Measurements from ENCODE around the gene FNDC10.

FNDC10 gene

DNA sequence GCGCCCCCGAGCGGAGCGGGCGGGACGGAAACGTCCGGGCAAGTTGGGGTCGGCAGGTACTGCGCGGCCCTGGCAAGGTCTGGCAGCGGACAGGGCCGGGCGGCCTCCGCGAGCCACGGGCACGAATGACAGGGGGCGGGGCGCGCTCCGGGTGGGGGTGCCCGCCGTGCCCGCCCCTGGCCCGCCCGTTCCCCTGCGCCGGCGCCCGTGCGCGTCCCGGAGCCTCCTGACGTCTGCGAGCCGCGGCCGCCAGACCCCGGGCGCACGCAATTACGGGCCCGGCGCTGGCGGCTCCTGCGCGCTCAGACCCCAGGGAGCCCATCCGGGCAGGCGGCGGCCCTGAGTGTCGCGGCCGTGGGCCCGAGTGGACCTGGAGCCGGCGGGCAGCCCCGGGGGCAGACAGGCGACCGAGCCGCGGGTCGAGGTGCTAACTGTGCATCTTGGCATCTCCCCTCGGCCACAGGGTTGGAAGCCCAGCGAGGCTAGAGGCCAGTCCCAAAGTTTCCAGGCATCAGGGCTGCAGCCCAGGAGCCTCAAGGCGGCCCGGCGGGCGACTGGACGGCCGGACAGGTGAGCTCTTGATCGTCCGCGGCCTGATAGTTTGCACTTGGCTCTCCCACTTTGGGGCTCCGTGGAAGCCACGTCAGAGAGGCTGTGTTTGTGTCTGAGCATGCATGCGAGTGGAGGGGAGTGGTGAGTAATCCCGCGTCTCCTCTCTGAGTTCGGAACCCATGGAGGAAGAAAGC, 16.3 kb upstream of the FNDC10 start:
- DNase-seq (ENCODE audit: low read depth): no peak

DNA sequence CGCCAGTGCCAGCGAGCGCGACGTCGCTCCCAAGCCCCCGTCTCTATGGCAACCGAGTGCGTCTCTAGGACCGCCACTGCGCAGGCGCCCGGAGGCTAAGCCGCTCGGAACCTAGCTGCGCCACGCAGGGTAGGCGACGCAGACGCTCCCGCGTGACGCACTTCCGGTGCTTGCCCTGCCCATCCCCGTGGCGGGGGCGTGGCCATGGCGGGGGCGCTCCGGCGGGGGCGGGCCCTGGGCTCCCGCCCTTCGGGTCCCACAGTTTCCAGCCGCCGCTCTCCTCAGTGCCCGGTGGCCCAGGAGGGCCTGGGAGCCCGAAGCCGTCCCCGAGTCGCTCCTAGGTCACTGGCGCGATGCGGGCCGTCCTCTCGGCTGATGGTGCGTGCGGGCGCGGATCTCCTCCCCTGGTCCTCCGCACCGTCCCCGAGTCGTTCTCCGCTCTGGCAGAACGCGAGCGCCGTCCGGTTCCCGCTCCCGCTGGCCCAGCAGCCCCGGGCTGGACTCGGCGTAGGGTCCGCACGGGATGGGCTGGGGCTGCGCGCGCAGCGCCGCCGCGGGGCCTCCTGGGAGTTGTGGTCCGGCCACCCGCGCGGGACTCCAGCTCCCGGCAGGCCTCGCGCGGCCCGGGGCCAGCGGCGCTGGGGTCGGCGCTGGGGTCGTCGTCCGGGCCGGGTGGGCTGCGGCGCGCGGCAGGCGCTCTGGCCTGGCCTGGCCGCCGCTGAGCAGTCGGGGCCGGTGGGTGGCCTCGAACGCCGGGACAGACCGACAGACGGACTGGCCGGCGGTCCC, 15.5 kb upstream of the FNDC10 start, which contains the start of gene MIB2:
MIB2 (plus strand) TSS at position 245 of the 789 bp plus-strand sequence. CDS start 7,953 bp downstream, outside the sequence.
- peak; percentile 94 for DNase-seq (ENCODE audit: low read depth)

DNA sequence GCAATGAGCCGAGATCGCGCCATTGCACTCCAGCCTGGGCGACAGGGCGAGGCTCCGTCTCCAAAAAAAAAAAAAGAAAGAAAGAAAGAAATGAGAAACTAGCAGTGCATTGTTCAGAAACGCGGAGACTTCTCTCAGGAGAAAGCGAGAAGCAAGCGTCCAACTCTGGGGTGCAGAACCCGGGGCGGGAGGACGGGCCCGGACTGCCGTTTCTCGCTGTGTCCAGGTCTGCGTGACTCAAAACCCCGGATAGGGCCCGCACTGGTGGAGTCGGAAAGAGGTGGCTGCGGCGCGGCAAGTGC, 15.0 kb upstream of the FNDC10 start:
- DNase-seq (ENCODE audit: low read depth): no peak

DNA sequence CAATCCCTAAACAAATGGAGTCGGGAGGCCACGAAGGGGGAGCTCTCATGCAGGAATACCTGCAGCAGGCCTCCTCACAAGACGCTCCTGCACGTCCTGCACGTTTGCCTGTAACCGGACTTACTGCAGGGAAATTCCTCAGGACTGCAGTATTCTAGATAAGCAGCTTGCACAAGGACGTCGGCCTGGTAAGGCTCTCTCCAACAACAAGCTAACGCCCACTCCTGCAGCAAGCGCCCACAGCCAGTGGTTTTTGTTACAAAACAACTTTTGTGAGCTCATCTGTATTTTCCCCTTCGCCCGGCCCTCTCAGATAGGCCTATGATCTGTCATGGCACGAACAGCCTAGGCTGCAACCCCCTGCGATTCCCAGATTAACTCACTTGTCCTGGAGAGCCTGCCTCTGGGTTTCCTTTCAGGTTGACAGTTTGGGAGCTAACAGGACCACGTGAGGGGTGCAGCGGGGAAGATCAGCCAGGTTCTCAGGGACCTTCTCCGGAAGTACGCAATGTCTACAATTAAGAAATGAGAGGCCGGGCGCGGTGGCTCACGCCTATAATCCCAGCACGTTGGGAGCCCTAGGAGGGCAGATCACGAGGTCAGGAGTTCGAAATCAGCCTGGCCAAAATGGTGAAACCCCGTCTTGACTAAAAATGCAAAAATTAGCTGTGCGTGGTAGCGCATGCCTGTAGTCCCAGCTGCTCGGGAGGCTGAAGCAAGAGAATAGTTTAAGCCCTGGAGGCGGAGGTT, 14.4 kb upstream of the FNDC10 start:
- DNase-seq (ENCODE audit: low read depth): no peak

DNA sequence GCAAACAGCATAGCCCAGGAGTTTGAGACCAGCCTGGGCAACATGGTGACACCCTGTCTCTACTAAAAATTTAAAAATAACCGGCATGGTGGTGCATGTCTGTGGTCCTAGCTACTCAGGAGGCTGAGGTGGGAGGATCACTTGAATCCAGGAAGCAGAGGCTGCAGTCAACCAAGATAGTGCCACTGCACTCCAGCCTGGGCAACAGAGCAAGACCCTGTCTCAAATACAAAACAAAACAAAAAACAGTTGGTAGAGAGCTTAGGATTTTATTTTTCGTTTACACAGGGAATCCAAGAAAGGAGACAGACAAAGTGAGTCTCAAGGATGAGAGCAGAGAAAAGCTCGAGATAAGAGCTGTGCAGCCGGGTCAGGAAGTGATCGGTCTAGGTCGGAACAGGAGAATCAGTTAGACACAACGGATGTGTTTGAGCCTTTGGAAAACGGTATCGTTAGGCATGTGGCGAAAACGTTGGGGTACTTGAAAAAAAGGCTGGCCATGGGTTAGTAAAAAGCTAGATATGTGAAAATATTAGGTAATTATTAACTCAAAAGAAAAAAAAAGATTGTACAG, 13.7 kb upstream of the FNDC10 start:
- no peak for DNase-seq (ENCODE audit: low read depth)

DNA sequence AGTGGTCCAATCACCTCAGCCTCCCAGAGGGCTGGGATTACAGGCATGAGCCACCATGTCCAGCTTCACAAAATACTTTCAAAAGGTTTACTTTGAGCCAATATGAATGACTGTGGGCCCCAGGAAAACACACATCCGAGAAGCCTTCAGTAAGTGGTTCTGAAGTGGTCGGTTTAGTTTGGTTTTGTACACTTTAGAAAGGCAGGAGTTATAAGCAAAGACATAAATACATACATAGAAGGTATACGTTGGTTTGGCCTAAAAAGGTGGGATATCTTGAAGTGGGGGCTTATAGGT, 12.1 kb upstream of the FNDC10 start:
- no peak for DNase-seq (ENCODE audit: low read depth)

DNA sequence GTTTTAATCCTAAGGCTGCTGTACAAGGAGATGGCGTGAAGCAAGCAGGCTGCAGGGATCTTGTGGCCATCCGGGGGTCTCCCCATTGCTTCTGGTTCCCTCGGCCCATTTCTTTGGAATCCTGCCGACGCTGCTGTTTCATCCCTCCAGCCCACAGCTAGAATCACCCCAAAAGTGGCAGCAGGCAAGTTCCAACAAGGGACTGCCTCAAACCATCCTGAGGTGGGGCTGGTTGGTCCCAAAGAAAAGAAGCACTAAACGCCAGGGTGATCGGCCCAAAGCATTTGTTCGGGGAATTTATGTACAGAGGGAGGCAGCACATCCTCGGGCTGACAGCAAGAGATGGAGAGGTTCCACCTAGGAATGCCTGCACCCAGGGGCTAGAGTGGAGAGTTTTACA, 10.9 kb upstream of the FNDC10 start:
- no peak for DNase-seq (ENCODE audit: low read depth)

DNA sequence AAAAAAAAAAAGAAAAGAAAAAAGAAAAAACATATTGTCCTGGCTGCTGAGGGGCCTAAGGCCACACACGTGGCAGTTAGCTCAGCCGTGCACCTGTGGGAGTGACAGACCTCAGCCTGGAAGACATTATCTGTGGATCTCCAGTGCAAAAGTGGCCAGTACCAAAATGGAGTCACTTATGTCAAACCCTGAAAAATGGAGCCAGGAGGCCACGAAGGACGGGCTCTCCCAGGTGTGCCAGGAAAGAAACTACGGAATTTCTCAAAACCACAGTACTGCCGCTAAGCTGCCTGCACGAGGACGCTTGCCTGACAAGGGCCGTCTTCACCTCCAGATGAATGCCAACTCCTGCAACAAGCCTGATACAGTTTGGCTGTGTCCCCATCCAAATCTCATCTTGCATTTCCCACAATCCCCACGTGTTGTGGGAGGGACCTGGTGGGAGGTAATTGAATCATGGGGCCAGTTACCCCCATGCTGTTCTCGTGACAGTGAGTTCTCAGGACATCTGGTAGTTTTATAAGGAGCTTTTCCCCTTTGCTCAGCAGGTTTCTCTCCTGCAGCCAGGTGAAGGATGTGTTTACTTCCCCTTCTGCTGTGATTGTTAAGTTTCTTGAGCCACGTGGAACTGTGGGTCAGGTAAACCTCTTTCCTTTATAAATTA, 10.0 kb upstream of the FNDC10 start:
- no peak for DNase-seq (ENCODE audit: low read depth)

DNA sequence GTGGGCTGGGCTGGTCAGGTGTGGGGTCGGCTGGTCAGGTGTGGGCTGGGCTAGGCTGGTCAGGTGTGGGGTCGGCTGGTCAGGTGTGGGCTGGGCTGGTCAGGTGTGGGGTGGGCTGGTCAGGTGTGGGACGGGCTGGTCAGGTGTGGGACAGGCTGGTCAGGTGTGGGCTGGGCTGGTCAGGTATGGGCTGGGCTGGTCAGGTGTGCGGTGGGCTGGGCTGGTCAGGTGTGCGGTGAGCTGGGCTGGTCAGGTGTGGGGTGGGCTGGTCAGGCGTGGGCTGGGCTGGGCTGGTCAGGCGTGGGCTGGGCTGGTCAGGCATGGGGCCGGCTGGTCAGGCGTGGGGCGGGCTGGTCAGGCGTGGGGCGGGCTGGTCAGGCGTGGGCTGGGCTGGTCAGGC, 6.3 kb upstream of the FNDC10 start:
- DNase-seq (ENCODE audit: low read depth): no peak

DNA sequence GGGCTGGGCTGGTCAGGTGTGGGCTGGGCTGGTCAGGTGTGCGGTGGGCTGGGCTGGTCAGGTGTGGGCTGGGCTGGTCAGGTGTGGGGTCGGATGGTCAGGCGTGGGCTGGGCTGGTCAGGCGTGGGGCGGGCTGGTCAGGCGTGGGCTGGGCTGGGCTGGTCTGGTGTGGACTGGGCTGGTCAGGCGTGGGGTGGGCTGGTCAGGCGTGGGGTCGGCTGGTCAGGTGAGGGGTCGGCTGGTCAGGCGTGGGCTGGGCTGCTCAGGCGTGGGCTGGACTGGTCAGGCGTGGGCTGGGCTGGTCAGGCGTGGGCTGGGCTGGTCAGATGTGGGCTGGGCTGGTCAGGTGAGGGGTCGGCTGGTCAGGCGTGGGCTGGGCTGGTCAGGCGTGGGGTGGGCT, 5.8 kb upstream of the FNDC10 start:
- no peak for DNase-seq (ENCODE audit: low read depth)

DNA sequence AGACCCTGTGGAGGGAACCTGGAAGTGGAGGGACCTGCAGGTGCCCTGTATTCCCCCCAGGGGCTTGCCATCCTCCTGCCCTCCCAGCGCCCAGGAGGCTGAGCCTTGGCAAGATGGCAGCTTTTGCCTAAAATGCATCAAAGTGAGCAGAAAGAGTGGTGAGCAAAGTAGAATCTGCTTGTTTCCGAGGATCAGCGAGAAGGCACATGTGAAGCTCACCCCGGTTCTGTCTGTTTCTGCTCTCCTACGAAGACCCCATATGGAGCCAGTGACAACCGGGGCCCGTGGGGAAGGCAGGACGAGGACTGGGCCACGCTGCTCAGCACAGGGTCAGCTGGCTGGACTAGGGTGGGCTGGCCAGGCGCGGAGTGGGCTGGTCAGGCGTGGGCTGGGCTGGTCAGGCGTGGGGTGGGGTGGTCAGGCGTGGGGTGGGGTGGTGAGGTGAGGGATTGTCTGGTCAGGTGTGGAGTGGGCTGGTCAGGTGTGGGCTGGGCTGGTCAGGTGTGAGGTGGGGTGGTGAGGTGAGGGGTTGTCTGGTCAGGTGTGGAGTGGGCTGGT, 5.2 kb upstream of the FNDC10 start:
- no peak for DNase-seq (ENCODE audit: low read depth)

DNA sequence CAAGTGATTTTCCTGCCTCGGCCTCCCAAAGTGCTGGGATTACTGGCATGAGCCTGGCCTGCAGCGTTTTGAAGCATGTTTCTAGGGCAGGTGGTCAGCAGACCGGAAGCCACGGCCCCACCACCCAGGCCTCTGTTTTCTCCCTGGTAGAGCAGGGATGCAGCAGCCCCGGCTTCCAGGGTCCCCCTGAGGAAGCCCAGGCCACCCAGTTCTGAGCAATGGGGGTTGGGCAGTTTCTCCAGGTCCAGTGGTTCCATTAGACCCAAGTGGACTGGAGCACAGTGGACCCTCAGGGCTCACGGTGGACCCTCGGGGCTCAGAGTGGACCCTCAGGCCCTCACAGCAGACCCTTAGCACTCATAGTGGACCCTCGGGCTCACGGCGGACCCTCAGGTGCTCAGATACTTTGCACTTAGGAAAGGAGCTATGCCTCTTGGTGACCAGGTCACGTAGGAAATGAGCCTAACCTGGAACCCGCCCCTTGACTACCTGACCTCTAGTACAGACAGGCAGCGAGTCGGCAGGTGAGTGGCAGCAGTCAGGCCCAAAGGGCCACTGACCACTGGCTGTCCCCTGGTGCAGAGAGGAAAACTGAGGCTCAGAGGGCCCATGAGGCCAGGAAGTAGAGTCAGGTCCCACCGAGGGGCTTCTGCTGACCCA, 4.6 kb upstream of the FNDC10 start:
- no peak for DNase-seq (ENCODE audit: low read depth)

DNA sequence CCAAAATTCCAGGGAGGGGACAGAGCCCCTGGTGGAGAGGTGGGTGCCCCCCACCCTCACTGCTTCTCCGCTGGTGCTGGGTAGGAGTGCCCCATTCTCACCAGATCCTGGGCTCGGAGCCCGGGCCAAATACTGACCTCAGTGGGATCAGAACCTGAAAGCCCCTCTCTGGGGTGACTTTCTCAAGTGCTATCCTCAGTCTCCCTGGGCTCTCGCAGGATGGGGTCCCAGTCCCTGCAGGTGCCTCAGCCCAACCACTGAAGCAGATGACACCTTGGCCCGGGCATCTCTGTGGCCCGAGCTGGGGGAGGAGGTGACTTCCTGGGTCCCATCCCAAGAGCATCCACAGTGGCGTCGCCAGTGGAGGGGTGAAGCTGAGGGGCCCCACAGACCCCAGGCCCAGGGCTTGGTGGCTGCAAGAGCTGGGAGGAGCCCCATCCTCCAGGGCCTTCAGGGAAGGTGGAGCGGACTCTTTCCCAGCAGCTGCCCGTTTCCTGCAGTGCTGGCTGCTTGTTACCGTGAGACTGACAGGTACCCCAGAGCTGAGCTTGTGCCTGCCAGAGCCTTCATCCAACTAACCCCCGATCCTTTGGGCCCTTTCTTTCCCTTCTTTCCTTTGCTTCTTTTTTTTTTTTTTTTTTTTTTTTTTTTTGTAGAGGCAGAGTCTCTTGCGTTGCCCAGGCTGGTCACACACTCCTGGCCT, 3.9 kb upstream of the FNDC10 start:
- DNase-seq (ENCODE audit: low read depth): no peak

DNA sequence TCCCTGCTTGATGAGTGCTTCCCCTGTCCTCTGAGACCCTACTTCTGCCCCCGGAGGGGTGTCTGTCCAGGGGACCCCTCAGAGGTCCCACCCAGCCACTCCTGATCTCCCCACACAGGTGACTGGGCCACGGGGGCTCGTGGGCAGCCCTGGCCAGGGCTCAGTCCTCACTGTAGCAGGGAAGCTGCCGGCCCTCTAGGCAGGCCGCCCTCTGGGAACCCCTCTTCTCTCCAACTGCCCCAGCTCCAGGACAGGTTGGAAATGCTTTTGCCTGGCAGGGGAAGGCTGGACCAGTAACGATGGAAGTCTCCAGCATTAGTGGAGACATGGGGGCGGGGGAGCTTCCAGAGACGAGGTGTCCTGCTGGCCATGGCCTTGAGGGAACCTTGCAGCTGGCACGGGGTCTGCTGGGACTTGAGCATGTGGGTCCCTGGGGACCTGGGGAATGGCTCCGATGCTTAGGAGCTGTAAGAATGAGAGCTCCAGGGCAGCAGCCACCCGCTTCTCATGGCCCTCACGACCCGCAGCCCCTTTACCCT, 3.1 kb upstream of the FNDC10 start:
- DNase-seq (ENCODE audit: low read depth): no peak

DNA sequence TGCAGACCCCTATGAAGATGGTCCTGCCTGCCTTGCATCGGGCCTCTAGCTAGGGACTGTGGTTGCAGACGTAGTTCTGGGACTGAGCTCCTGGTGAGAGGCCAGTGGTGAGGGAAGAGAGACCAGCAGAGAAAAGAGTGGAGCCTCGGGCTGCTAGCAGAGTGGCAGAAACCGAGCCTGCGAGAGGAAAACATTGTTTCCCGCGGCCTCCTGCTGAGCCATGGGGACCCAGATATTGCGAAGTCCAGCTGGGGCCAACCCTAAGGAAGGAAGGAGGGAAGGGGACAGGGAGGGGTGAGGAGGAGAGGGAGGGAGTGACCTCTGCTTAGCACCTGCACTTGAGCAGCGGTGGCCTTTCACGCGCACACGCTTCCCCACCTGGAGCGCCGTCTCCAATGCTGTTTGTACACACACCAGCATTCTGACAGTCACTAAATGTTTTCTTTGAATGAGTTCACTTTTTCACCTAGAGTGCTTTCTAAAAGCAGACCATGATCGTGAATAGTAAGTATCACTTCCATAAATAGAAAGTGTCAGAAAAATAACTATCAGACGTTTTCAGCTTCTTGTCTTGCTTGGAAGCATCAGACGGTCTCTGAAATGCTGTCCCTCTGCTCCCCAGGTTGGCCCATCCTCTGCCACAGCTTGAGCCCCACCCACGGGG, 2.5 kb upstream of the FNDC10 start:
- DNase-seq (ENCODE audit: low read depth): no peak

DNA sequence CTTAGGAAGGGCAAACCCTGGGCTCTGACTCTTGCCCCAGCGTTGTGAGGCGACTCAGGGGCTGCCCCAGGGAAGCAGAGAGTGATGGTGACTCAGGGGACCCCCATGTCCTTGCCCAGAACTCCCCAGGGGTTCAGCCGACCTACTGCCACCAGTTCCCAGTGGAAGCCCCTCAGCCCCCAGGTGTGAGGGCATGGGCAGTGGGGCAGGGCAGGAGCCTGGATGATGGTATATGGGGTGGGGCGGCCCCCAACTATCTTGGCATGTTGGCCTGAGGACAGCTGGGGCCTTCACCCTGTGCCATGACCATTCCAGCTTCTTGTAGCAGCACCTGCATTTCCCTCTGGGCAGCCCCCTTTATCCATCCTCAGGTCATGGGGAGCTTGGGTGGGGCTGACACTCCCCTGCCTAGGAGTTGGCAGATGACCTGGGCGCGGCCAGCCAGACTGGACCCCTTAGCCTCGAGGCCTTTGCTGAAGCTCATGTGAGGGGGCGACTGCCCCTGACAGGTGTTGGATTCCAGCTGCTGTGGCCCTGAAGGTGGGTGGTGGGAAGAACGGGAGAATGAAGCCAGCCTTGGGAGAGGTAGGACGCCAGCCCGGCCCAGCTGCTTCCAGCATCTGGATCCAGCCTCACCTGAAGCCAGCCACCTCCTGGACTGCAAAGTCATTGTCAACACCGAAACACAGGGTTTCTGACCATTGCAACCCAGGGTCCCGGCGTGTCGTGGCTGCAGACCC, 1.8 kb upstream of the FNDC10 start:
- DNase-seq (ENCODE audit: low read depth): no peak

DNA sequence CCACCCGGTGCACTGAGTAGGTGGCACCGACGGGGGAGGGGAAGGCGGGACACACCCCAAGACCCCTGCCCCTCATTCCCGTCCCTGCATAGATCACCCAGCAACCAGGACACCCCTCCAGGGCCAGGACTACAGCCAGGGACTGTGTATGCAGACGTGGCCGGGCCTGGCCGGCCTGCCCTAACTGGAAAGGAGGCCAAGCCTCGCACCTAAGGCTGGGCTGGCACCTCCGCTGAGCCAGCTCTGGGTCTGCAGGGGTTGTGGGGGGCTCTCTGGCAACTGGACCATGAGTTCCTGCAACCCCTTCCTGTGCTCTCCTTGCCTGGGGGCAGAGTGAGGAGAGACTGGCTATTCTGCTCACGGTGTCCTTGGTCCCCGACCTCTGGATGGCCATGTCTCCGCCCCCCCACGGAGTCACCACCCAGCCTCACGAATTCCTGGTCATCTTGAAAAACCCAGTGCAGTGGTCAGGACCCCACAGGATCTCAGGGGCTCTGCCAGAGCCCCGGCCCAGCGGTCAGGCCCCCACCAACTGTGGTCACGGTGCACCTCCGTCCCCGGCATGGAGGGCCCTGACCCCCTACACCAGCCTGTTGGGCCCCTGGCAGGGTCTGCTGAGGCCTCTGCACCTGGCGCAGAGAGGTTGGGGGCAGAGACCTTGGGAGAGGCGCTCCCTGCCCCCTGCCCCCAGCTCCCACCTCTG, 1.1 kb upstream of the FNDC10 start:
- no peak for DNase-seq (ENCODE audit: low read depth)
